ENCODE results near the gene GPR137B.
"Not testable (repeated sequence)": the region's sequence is repeated elsewhere in the genome, so short reads cannot be mapped to it uniquely, and the experiment has no call there.

GPR137B gene

DNA sequence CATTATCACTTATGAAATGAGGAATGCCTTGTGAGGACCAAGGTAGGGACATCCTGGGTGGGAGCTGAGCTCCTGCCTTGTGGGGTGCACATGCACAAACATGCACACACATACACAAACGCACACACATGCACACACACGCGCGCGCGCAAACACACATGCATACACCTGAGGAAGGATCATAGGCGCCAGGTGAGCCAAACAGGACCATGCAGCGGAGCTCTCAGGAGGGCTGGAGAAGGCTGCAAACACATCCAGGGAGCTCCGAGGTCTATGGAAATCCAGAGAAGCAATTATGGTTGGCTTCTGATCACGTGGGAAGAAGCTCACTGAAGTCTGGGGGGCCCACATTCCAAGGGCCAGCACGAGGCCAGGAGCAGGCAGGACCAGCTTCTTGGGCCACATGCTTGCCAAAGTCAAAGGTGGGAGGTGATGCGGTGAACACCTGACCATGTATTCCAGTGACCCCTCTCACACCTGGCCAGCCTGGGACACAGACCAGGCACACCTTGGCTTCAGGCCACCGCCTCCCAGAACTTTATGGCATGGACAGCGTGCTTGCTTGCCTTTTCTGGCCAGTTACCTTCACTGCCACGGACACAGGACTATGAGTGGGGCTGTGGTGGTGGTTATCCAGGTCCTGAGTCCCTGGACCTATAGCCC lies 13.6 kb downstream of the GPR137B start:
- DNase-seq (ENCODE audit: low read depth), result no peak
- H3K4me3 ChIP-seq (ENCODE audit: low read depth, low read length), result no peak overlapping the region

GRCh38 chr1:236156512-236157208 lies 14.3 kb downstream of the GPR137B start:
- no peak for TF ChIP-seq CTCF (IDR thresholded peaks at IDR 0.05; ENCODE audit: control insufficient read depth, extremely low read depth, insufficient read depth)
- H3K4me3 ChIP-seq (ENCODE audit: low read depth, low read length), result no peak overlapping the region
- no peak for DNase-seq (ENCODE audit: low read depth)

More for the DNA sequence above, 13.6 kb downstream of the GPR137B start:
- no peak for TF ChIP-seq CTCF (IDR thresholded peaks at IDR 0.05; ENCODE audit: control insufficient read depth, extremely low read depth, insufficient read depth)

- not testable (repeated sequence) for DNase-seq (ENCODE audit: low read depth); H3K4me3 ChIP-seq (ENCODE audit: low read depth, low read length)
Observed at GRCh38 chr1:236158072-236158471, 15.7 kb downstream of the GPR137B start.

DNA sequence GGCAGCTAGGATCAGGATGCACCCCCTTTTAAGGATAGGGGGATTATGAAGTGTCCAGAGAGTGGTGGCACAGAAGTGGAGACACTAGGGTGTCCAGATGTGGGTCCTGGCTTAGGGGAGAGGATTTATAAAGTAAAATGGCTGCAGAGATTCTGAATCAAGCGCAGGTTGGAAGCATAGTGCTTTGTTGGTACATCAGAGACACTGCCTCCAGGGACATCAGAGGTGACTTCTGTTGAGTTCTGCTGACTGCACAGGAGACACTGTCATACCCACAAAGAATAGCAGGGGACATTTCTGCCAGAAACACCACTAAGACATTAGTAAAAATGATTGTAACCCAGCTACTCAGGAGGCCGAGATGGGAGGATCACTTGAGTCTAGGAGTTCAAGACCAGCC lies 16.4 kb downstream of the GPR137B start:
- no peak for TF ChIP-seq CTCF (IDR thresholded peaks at IDR 0.05; ENCODE audit: control insufficient read depth, extremely low read depth, insufficient read depth)
- DNase-seq (ENCODE audit: low read depth), result no peak
- no peak overlapping the region for H3K4me3 ChIP-seq (ENCODE audit: low read depth, low read length)

DNA sequence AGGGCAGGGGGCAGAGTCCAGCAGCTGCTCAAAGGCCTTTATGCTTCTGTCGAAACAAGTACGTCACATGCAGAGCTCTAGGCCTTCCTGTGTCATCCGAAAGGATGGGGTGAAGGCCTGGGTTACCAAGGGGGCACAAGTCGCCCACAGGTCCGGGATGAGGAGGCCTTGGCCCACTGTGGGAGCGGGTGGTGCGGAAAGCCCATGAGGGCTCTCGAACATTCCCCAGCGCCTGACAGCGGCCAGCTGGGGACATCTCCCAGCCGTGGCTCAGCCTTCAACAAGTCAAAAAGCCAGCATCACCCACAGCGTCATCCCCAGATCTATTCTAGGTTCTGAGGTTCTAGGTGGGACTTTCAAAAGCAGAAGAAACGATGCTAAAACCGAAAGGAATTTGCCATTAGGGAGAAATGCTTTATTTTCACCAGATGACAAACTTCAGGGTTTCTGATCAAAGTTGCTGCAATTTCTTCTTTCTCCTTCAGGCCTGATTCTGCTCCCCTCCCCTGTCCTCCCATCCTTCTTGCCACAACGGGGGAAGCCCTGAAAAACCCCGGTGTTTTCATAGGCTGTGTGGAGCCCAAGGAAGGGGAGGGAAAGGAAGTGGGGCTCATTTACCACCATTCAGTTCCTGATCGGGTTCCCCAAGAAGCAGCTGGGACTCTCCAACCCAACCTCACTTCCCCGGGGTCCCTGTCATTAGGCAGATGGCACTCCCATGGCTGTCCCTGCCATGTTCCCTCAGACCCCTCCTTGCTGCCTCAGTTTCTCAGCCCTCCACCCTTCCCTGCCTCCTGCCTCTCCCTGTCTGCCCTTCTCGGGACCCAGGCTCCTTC lies 17.6 kb downstream of the GPR137B start:
- H3K4me3 ChIP-seq (ENCODE audit: low read depth, low read length), result no peak overlapping the region
- no peak for TF ChIP-seq CTCF (IDR thresholded peaks at IDR 0.05; ENCODE audit: control insufficient read depth, extremely low read depth, insufficient read depth)
- no peak for DNase-seq (ENCODE audit: low read depth)

GRCh38 chr1:236160540-236161127 lies 18.3 kb downstream of the GPR137B start:
- no peak overlapping the region for H3K4me3 ChIP-seq (ENCODE audit: low read depth, low read length)
- no peak for TF ChIP-seq CTCF (IDR thresholded peaks at IDR 0.05; ENCODE audit: control insufficient read depth, extremely low read depth, insufficient read depth)
- DNase-seq (ENCODE audit: low read depth), result no peak

- no peak for DNase-seq (ENCODE audit: low read depth)
- TF ChIP-seq CTCF (IDR thresholded peaks at IDR 0.05; ENCODE audit: control insufficient read depth, extremely low read depth, insufficient read depth), result no peak
Observed at GRCh38 chr1:236161230-236161629, 18.9 kb downstream of the GPR137B start.

GRCh38 chr1:236161755-236162154 lies 19.4 kb downstream of the GPR137B start:
- DNase-seq (ENCODE audit: low read depth); H3K4me3 ChIP-seq (ENCODE audit: low read depth, low read length): not testable (repeated sequence)

More at GRCh38 chr1:236161230-236161629, 18.9 kb downstream of the GPR137B start:
- H3K4me3 ChIP-seq (ENCODE audit: low read depth, low read length), result no peak overlapping the region
